ENCODE results near the gene MRPS24.
"Not testable (repeated sequence)": the region's sequence is repeated elsewhere in the genome, so short reads cannot be mapped to it uniquely, and the experiment has no call there.

MRPS24 gene

DNA sequence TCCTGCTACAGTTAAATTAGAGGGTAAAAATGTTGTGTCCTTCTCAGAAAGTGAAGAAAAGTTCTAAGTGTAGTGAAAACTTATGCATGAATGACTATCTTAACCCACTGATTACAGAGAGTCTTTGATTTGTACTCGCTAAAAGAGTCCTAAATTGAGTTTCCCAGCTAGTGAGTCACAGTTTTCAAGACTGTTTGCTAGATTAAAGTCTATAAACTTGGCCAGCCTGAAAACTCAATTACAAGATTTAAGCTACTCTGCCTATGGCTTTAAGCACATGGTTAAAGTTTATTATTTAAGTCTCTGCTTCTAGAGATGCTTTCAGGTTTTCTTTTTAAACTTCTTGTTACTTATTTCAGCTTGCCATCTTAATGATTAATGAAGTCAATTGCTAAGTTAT is 44.4 kb downstream of the MRPS24 start:
- Mint-ChIP-seq H3K9me3 (no peaks in the 10 kb centered on the region), H3K27ac (no peak overlapping the region), H3K4me3 (no peak overlapping the region), H3K4me1 (no peaks in the 10 kb centered on the region), H3K36me3 (no peaks in the 10 kb centered on the region)
- no peak for DNase-seq (ENCODE audit: low spot score in 2 of 2)
- ATAC-seq = no peak

- not testable (repeated sequence) for DNase-seq (ENCODE audit: low spot score in 2 of 2); H3K4me1 Mint-ChIP-seq; H3K4me3 Mint-ChIP-seq; H3K27ac Mint-ChIP-seq; H3K9me3 Mint-ChIP-seq; H3K36me3 Mint-ChIP-seq; ATAC-seq
These were observed 44.8 kb downstream of the MRPS24 start for GRCh38 chr7:43824513-43824912.

DNA sequence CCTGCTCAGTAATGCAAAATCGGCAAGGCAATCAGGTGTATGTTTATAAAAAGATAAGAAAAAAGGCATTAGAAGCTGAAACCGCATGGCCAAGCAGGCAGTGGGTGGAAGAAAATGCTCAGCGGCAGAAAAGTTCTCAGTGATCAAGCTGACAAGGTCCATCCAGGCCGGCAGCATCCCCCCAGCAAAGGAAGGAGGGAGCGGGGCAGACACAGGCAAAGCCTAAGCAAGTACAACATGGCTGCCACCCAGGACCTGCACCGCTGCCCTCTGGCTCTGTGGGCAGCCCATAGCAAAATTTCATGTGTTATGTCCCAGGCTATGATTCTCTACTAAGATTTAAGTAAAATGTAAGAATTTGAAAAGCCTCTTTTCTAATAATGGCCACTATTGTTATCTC is 45.4 kb downstream of the MRPS24 start:
- H3K4me1 Mint-ChIP-seq = no peaks in the 10 kb centered on the region
- H3K9me3 Mint-ChIP-seq = no peaks in the 10 kb centered on the region
- no peaks in the 10 kb centered on the region for H3K36me3 Mint-ChIP-seq
- ATAC-seq = no peak
- no peak overlapping the region for H3K4me3 Mint-ChIP-seq
- no peak for DNase-seq (ENCODE audit: low spot score in 2 of 2)
- H3K27ac Mint-ChIP-seq = no peak overlapping the region

- not testable (repeated sequence) for ATAC-seq; DNase-seq (ENCODE audit: low spot score in 2 of 2); H3K9me3 Mint-ChIP-seq; H3K27ac Mint-ChIP-seq; H3K4me3 Mint-ChIP-seq; H3K4me1 Mint-ChIP-seq; H3K36me3 Mint-ChIP-seq
These were observed 45.9 kb downstream of the MRPS24 start for GRCh38 chr7:43823425-43823824.

Data from stimulated activated effector memory CD8-positive, alpha-beta T cell treated with anti-CD3 and anti-CD28 coated beads, Interleukin-12 subunit alpha, Interleukin-12 subunit beta, amount 100 ng/mL, for 72 hours (primary cell).